ENCODE data around the gene CHST8. TPM values are rescaled to one million over a fixed set of nuclear protein-coding genes. Genes with fewer than 3 reads are reported as not detected.
"Not testable (repeated sequence)": the region's sequence is repeated elsewhere in the genome, so short reads cannot be mapped to it uniquely, and the experiment has no call there.

CHST8 gene
- total RNA-seq, 1 experiment from 2014 or later: 0.12 TPM

DNA sequence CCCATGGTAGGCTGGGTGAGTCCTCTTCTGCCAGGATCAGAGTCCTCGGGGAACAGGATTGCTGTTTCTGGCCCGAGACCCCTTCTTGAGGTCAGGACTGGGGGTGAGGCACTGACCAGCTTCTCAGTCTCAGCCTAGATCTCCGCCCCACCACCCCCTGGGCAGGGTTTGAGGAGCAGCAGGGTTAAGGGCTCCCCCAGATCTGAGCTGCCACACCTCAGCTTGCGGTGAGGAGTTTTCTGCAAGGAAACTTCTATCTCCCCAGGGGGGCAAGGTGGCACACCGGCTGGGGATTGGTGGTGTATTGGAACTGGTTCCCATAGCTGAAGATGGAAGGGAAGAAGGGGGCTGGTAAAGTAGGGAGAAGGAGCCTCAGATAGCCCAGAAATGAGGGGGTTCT lies 19.5 kb downstream of the CHST8 start:
- no peak for DNase-seq (ENCODE audit: extremely low read depth, low read depth)

- DNase-seq (ENCODE audit: extremely low read depth, low read depth): no peak
Observed at GRCh38 chr19:33641956-33642498, 20.3 kb downstream of the CHST8 start.

- no peak for DNase-seq (ENCODE audit: extremely low read depth, low read depth)
Observed at GRCh38 chr19:33644284-33644836, 22.6 kb downstream of the CHST8 start.

DNA sequence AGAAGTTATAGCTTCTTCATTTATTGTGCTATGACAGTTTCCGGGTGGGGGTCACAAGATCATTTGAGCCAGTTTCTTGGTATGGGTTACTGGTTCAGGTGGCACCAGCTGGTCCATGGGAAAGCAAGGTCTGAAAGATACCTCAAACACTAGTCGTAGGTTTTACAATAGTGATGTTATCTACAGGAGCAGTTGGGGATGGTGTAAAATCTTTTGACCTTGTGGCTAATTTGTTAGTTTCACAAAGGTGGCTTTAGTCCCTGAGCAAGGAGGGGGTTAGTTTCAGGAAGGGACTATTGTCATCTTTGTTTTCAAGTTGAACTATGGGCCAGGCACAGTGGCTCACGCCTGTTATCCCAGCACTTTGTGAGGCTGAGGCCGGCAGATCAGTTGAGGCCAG lies 24.6 kb downstream of the CHST8 start:
- DNase-seq (ENCODE audit: extremely low read depth, low read depth): no peak

- no peak for DNase-seq (ENCODE audit: extremely low read depth, low read depth)
Observed at GRCh38 chr19:33647146-33647545, 25.4 kb downstream of the CHST8 start.

- DNase-seq (ENCODE audit: extremely low read depth, low read depth): no peak
Observed at GRCh38 chr19:33649627-33650305, 28.0 kb downstream of the CHST8 start.

GRCh38 chr19:33653684-33654083 lies 31.9 kb downstream of the CHST8 start:
- DNase-seq (ENCODE audit: extremely low read depth, low read depth): no peak

DNA sequence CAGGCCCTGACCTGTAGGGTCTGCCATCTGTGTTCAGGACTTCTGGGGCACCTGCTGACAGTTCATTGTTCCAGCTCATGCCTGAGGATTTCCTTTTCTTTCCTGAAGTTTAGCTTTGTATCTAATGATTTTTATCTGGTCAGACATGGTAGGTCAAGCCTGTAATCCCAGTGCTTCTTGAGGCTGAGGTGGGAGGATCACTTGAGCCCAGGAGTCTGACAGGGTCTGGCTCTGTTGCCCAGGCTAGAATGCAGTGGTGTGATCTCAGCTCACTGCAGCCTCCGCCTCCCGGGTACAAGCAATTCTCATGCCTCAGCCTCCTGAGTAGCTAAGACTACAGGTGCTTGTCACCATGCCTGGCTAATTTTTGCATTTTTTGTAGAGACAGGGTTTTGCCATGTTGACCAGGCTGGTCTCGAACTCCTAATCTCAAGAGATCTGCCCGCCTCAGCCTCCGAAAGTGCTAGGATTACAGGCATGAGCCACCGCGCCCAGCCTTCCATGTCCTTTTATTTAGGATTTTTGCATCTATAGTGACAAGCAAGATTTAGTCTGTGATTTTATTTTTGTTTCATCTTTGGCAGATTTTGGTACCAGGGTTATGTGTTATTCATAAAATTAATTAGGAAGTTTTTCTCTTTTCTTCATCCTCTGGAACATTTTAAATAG lies 33.2 kb downstream of the CHST8 start:
- no peak for DNase-seq (ENCODE audit: extremely low read depth, low read depth)

DNA sequence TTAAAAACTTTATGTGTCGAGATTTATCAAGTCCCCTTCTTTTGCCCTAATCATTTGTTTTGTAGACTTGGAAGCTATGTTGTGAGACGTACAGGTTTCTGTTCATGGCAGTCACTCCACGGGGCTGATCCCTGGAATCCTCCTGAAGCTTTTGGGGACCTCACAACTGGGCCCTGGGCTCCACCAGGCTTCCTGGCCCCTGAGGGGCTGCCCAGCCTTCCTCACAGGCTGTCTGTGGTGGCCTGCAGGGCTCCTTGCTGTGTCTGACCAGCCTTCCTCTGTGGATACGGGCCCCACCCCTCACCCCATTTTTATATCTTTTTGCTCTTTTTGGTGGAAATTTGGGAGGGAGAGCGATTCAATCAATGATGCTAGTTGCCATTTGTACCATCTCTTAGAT lies 38.1 kb downstream of the CHST8 start:
- DNase-seq (ENCODE audit: extremely low read depth, low read depth): no peak

DNA sequence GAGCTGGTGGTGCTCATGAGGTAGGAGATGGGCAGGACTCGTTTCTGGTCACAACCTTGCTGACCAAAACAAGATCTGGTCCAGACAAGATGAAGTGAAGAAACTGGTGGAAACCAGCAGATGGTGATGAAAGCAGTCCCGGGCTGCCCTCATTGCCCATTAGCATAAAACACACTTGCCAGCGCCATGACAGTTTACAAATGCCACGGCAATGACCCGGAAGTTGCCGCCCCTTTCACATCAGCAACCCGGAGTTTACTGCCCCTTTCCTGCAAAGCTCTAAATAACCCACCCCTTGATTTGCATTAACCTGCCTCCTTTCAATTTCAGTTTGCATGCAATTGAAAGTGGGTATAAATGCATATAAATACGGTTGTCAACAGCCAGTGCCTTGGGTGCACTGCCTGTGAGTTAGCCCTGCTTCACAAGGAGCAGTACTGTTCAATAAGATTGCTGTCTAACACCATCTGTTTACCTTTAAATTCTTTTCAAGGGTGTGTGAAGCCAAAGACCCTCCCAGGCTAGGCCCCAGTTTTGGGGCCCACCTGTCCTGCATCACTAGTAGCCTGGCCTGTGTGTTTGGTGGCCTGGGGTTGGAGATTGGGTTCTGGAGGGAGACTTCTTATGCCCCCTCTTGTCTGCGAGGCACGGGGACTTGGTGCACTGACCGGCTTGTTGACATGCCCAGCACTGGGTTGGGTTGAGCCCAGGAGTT lies 38.8 kb downstream of the CHST8 start:
- no peak for DNase-seq (ENCODE audit: extremely low read depth, low read depth)

- DNase-seq (ENCODE audit: extremely low read depth, low read depth): no peak
Observed at GRCh38 chr19:33661336-33661735, 39.6 kb downstream of the CHST8 start.

DNA sequence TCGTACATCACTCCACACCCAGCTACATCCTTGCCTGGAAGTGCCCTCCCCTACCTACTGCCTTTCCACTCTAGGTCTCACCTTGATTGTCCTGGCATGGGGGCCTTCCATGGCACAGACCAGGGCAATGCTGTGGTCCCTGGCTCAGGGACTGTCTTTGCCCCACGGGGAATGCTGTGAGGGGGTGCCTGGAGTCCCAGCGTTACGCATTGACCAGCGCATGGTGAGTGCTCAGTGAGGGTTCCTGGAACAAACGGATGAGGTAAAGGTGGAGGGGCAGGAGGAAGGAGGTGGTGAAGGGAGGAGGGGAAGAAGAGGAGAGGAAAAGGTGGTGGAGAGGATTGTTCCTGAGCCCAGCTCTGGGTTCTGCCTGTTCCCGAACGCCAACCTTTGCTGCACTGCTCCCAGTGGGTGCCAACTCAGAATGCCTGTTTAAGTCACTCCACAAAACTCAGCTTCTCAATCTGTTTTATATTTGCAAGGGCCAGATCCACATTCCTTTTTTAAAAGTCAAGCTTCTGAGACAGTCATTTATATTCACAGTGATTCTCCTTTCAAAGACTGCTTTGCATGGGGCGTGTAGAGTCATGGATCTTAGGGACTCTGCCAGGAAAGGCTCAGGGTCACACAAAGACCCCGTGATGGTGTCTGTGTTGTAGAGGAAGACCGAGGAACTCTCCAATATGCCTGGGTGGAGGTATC lies 40.8 kb downstream of the CHST8 start:
- no peak for DNase-seq (ENCODE audit: extremely low read depth, low read depth)

DNA sequence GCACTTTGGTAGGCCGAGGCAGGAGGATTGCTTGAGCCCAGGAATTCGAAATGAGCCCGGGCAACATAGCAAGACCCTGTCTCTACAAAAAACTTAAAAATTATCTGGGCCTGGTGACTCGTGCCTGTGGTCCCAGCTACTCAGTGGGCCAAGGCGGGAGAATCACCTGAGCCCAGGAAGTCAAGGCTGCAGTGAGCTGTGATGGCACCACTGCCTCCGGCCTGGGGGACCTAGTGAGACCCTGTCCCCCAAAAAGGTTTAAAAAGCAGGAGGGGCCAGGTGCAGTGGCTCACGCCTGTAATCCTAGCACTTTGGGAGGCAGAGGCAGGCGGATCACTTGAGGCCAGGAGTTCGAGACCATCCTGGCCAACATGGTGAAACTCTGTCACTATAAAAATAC lies 41.6 kb downstream of the CHST8 start:
- not testable (repeated sequence) for DNase-seq (ENCODE audit: extremely low read depth, low read depth)

- DNase-seq (ENCODE audit: extremely low read depth, low read depth): no peak
Observed at GRCh38 chr19:33664744-33665143, 43.0 kb downstream of the CHST8 start.

- DNase-seq (ENCODE audit: extremely low read depth, low read depth): no peak
Observed at GRCh38 chr19:33665776-33666595, 44.2 kb downstream of the CHST8 start.

GRCh38 chr19:33667141-33667650 lies 45.4 kb downstream of the CHST8 start:
- DNase-seq (ENCODE audit: extremely low read depth, low read depth): no peak

- DNase-seq (ENCODE audit: extremely low read depth, low read depth): no peak
Observed at GRCh38 chr19:33667881-33668280, 46.1 kb downstream of the CHST8 start.

DNA sequence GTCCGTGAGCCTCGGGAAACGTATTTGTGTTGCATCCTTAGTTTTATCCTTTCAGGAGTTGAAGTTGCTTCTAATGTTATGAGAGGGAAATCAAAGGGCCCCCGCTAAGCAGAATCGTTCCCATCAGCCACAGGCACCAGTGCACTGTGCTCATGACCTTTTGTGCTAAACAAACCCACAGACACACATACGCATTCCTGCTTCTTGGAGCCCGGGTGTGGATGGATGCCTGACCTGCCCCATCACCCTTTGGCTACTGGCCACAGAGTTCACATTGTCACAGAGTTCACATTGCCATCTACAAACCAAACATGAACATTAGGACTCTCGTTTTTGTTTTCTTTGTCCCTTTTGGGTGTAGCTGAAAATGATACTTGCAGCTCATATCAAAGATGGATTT lies 47.2 kb downstream of the CHST8 start:
- no peak for DNase-seq (ENCODE audit: extremely low read depth, low read depth)

DNA sequence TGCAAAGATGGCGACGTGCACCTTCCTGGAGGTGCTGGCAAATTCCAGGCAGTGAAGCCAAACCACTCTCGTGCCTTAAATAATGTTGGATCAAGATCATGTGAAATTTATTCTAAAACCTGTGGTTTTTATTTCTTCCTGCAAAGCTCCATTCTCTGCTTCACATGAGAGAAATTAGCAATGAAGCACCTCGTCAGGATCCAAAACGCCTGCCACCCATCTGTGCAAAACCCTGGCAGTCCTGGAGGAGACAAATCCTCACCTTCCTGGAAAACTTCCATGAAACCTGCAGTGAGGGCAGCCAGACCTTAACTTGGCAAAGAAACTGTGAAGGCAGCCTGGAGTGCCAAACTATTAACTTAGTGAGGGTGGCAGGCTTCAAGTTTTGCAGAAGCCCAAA lies 47.6 kb downstream of the CHST8 start:
- DNase-seq (ENCODE audit: extremely low read depth, low read depth): no peak

DNA sequence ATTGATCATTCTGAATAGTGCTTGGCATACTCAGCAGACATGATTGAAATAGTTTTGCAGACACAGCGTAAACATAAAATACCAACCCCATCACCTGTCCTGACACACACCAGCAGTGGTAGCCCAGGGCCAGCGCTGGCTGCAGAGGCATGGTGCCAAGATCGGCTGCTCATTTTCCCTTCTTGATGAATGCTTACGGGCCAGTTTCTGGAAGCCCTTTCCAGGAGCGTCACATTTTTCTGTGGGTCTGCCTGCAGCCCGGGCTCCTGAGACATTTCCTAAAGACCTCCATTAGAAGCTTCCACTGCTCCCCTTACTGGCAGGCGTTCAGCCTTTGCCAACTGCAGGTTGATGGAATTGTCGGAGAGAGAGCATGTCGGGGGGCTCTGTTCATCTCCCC lies 48.6 kb downstream of the CHST8 start:
- no peak for DNase-seq (ENCODE audit: extremely low read depth, low read depth)
